OCI-LY7 (cell line): Measurements from ENCODE around the gene MOGAT1.

Source experiments
- EZH2phosphoT487 ChIP-seq: fragments of 200-600 bp; sonication (generic); IDR thresholded peaks from 2 replicates; pipeline ENCODE4 v1.6.1; 2018; ENCODE audit warnings: low read depth, borderline replicate concordance, mild to moderate bottlenecking, mixed run types, antibody characterized with exemption, low read length, moderate library complexity, mixed read lengths
- TF ChIP-seq, protein P1 (sequence below): fragments of 200-600 bp; sonication (generic); conservative IDR thresholded peaks from 2 replicates; pipeline ENCODE4 v1.5.1; 2014; ENCODE audit warnings: mild to moderate bottlenecking, antibody characterized with exemption, low read length, moderate library complexity, mixed read lengths

DNA sequence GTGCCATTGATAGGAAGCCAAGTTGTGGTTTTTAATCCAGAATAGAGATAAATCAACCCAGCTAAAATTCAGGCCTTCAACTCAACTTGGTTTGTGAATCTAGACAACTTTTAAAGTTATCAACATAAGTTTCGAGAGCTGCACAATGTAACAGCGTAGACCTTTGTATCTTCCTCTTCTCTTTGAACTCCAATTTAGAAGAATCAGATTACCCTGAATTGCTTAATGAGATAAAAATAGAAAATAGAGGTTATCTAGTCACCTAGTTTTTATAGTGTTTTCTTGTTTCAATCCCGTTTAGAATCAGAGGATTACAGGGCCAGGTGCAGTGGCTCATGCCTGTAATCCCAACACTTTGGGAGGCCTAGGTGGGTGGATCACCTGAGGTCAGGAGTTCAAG, 12.3 kb downstream of the MOGAT1 start:
- TF ChIP-seq, protein P1, sequence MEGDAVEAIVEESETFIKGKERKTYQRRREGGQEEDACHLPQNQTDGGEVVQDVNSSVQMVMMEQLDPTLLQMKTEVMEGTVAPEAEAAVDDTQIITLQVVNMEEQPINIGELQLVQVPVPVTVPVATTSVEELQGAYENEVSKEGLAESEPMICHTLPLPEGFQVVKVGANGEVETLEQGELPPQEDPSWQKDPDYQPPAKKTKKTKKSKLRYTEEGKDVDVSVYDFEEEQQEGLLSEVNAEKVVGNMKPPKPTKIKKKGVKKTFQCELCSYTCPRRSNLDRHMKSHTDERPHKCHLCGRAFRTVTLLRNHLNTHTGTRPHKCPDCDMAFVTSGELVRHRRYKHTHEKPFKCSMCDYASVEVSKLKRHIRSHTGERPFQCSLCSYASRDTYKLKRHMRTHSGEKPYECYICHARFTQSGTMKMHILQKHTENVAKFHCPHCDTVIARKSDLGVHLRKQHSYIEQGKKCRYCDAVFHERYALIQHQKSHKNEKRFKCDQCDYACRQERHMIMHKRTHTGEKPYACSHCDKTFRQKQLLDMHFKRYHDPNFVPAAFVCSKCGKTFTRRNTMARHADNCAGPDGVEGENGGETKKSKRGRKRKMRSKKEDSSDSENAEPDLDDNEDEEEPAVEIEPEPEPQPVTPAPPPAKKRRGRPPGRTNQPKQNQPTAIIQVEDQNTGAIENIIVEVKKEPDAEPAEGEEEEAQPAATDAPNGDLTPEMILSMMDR, result no peak
- TF ChIP-seq EZH2phosphoT487, result no peak
